ENCODE data around the gene BAZ2A. TPM values are rescaled to one million over a fixed set of nuclear protein-coding genes. Genes with fewer than 3 reads are reported as not detected.

Gene BAZ2A
- polyA plus RNA-seq, 2 of the 4 experiments (the other 2 are of a cell fraction), result 41.7 to 59.4 TPM

DNA sequence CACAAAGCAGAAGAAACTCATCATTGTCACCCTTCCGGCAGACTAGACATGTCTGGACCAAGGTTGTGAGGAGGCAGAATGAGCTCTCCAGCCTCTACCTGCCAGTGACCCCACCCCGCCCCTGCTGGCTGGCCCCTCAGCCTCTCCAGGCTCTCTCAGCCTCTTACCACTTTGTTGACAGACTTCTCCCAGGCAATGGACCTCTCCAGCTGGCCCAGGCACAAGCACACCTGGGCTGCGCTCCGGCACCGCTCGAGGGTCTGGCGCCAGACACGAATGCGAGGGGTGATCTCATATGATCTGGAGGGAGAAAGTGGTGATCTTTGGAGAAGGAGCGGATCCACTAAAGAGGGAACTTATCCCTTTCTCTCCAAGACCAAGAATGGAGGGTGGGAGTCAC lies 30.3 kb downstream of the BAZ2A start:
- no peak overlapping the region for H3K4me2 ChIP-seq
- H3K4me3 ChIP-seq, result no peak overlapping the region
- FAIRE-seq (no peak), DNase-seq (ENCODE audit: low read depth in 1 of 2, low spot score in 1 of 2) (no peak), ATAC-seq (no peak)
- ChIA-PET POLR2A (no interaction called here), CTCF (interaction anchor here (0.6 to 1.6 kb wide), 3 partner anchors 9 to 86 kb away, joined by 3 to 8 read pairs (median 3); no protein-coding TSS in a partner anchor)
- no peak for TF ChIP-seq HOXB5 (CRISPR knock-in tag; IDR thresholded peaks at IDR 0.05)
- no peak for TF ChIP-seq ZC3H11A (IDR thresholded peaks at IDR 0.05)
- no peak for TF ChIP-seq GATA3 (IDR thresholded peaks at IDR 0.05; ENCODE audit: borderline replicate concordance)
- WGBS (ENCODE audit: missing lambda C conversion rate), result 95% methylated on average over 10 of the region's 10 CpGs
- no peak overlapping the region for H3K27ac ChIP-seq
- no peaks in the 10 kb centered on the region for H3K9me3 ChIP-seq
- H3K4me1 ChIP-seq, result no peaks in the 10 kb centered on the region

DNA sequence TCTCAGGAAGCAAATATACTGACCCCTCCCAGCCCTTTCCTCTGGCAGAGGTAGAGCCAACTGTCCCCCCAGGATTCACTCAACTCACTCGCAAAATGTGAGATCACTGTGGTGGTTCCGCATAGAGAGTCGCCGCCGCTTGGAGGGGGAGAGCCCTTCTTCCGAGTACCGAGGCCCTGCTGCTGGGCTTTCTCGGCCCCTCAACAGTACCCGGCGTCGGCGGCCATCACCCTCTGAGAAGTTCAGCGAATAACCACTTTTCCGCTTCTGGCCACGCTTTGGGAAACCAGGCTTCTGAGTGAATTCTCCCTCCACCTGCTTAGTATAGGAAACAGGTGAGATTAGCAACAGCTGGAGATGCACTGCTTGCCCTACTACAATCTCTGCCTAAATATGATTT lies 31.1 kb downstream of the BAZ2A start:
- no peak for ATAC-seq
- DNase-seq (ENCODE audit: low read depth in 1 of 2, low spot score in 1 of 2), result no peak
- TF ChIP-seq POLR2A (IDR thresholded peaks at IDR 0.05; ENCODE audit: low read length) (no peak), RCOR1 (IDR thresholded peaks at IDR 0.05; ENCODE audit: low read depth, low read length) (no peak), ESRRA (IDR thresholded peaks at IDR 0.05; ENCODE audit: borderline replicate concordance, low read length) (no peak), FOSB (CRISPR knock-in tag; IDR thresholded peaks at IDR 0.05) (no peak)
- TF ChIP-seq, protein P1, sequence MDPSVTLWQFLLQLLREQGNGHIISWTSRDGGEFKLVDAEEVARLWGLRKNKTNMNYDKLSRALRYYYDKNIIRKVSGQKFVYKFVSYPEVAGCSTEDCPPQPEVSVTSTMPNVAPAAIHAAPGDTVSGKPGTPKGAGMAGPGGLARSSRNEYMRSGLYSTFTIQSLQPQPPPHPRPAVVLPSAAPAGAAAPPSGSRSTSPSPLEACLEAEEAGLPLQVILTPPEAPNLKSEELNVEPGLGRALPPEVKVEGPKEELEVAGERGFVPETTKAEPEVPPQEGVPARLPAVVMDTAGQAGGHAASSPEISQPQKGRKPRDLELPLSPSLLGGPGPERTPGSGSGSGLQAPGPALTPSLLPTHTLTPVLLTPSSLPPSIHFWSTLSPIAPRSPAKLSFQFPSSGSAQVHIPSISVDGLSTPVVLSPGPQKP (IDR thresholded peaks at IDR 0.05; ENCODE audit: low read depth, low read length), result no peak
- TF ChIP-seq, protein P2, sequence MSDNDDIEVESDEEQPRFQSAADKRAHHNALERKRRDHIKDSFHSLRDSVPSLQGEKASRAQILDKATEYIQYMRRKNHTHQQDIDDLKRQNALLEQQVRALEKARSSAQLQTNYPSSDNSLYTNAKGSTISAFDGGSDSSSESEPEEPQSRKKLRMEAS (IDR thresholded peaks at IDR 0.05), result no peak
- TF ChIP-seq, protein P3, sequence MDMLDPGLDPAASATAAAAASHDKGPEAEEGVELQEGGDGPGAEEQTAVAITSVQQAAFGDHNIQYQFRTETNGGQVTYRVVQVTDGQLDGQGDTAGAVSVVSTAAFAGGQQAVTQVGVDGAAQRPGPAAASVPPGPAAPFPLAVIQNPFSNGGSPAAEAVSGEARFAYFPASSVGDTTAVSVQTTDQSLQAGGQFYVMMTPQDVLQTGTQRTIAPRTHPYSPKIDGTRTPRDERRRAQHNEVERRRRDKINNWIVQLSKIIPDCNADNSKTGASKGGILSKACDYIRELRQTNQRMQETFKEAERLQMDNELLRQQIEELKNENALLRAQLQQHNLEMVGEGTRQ (IDR thresholded peaks at IDR 0.05), result no peak
- TF ChIP-seq, protein P4, sequence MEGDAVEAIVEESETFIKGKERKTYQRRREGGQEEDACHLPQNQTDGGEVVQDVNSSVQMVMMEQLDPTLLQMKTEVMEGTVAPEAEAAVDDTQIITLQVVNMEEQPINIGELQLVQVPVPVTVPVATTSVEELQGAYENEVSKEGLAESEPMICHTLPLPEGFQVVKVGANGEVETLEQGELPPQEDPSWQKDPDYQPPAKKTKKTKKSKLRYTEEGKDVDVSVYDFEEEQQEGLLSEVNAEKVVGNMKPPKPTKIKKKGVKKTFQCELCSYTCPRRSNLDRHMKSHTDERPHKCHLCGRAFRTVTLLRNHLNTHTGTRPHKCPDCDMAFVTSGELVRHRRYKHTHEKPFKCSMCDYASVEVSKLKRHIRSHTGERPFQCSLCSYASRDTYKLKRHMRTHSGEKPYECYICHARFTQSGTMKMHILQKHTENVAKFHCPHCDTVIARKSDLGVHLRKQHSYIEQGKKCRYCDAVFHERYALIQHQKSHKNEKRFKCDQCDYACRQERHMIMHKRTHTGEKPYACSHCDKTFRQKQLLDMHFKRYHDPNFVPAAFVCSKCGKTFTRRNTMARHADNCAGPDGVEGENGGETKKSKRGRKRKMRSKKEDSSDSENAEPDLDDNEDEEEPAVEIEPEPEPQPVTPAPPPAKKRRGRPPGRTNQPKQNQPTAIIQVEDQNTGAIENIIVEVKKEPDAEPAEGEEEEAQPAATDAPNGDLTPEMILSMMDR (IDR thresholded peaks at IDR 0.05), result no peak
- no peak overlapping the region for H3K27ac ChIP-seq
- 94% methylated on average over 15 of the region's 15 CpGs for WGBS (ENCODE audit: missing lambda C conversion rate)
- no peak for FAIRE-seq
- no peak overlapping the region for H3K4me2 ChIP-seq
- H3K9me3 ChIP-seq, result no peaks in the 10 kb centered on the region
- POLR2A ChIA-PET, result no interaction called here
- CTCF ChIA-PET, result interaction anchor here (0.6 to 1.6 kb wide), 3 partner anchors 8 to 85 kb away, joined by 3 to 8 read pairs (median 4); no protein-coding TSS in a partner anchor
- H3K4me1 ChIP-seq, result no peaks in the 10 kb centered on the region
- H3K4me3 ChIP-seq, result no peak overlapping the region

DNA sequence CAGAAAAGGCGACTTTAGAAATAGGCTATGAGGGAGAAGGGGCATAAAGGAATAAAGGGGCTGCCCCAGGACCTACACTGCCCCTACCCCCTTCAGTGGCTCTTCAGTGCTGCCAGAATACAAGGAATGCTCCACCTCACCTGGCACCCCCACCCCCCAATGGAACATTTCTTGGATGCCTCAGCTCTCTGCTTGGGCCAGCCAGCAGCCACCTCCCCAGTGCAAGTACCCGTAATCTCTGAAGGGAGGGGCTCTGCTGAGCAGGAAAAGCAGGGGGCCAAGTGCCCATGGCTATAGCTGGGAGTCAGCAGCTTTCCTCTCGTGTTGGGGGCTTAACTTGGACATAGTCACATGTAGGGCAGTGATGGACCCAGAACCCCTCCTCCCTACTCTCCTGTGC lies 33.3 kb downstream of the BAZ2A start:
- Histone ChIP-seq H3K4me3 (no peak overlapping the region), H3K4me1 (no peaks in the 10 kb centered on the region), H3K4me2 (no peak overlapping the region), H3K27ac (no peak overlapping the region), H3K9me3 (no peaks in the 10 kb centered on the region)
- DNase-seq (ENCODE audit: low read depth in 1 of 2, low spot score in 1 of 2) (no peak), FAIRE-seq (no peak), ATAC-seq (no peak)
- POLR2A ChIA-PET, result no interaction called here
- TF ChIP-seq EHMT2 (IDR thresholded peaks at IDR 0.05; ENCODE audit: low read depth) (no peak), SMC3 (IDR thresholded peaks at IDR 0.05) (no peak), POLR2AphosphoS2 (conservative IDR thresholded peaks at IDR 0.05; ENCODE audit: low read length) (no peak), KDM1A (IDR thresholded peaks at IDR 0.05; ENCODE audit: low read depth) (no peak), RAD21 (conservative IDR thresholded peaks at IDR 0.05 in 1 of 2, IDR thresholded peaks at IDR 0.05 in 1 of 2) (no peak), RNF2 (IDR thresholded peaks at IDR 0.05; ENCODE audit: borderline replicate concordance, low read depth) (no peak), NPAS2 (CRISPR knock-in tag; IDR thresholded peaks at IDR 0.05; ENCODE audit: borderline replicate concordance) (no peak), NFE2L2 (conservative IDR thresholded peaks at IDR 0.05; ENCODE audit: low read length) (no peak)
- TF ChIP-seq, protein P3 (IDR thresholded peaks at IDR 0.05), result no peak
- CTCF ChIA-PET, result interaction anchor here (0.9 to 21.2 kb wide), 6 partner anchors 16 to 87 kb away, joined by 3 to 282 read pairs (median 5); no protein-coding TSS in a partner anchor
- 70% methylated on average over 3 of the region's 3 CpGs for WGBS (ENCODE audit: missing lambda C conversion rate)

Data from A549 (cell line).